ENCODE measurements around the gene FLNB. TPM values are rescaled to one million over a fixed set of nuclear protein-coding genes. Genes with fewer than 3 reads are reported as not detected.

Gene FLNB
- total RNA-seq, 1 experiment from 2014 or later, result 83.4 TPM

DNA sequence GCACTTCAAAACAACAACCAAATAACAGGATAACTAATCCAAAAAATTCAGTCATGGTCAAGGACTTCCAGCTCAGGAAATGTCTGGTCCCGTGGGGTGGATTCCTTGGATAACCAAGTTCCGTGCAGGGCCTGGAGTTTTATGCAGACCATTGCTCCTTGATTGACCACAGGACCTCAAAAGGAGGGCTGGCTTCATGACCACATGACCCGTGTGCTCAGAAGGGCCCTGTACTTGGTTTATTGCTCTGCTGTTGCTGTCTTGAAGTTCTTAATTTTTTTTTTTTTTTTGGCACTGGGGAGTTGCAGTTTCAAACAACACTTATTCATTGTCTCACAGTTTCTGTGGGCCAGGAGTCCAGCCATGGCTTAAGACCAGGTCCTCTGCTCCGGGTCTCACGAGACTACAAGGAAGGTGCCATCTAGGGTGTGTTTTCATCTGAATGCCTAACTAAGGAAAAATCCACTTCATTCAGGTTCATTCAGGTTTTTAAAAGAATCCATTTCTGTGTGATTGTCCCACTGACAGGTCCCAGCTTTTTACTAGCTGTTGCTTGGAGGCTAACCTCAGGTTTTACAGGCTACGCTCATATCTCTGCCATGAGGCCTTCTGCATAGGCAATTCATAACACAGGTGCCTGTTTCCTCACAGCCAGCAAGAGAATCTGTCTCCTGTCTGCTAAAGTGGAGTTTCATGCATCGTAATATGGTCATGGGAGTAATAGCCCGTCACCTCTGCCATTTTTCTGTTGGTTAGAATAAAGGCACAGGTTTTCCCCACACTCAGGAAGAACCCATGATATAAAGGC, 65.3 kb downstream of the FLNB start:
- TF ChIP-seq, protein P1, sequence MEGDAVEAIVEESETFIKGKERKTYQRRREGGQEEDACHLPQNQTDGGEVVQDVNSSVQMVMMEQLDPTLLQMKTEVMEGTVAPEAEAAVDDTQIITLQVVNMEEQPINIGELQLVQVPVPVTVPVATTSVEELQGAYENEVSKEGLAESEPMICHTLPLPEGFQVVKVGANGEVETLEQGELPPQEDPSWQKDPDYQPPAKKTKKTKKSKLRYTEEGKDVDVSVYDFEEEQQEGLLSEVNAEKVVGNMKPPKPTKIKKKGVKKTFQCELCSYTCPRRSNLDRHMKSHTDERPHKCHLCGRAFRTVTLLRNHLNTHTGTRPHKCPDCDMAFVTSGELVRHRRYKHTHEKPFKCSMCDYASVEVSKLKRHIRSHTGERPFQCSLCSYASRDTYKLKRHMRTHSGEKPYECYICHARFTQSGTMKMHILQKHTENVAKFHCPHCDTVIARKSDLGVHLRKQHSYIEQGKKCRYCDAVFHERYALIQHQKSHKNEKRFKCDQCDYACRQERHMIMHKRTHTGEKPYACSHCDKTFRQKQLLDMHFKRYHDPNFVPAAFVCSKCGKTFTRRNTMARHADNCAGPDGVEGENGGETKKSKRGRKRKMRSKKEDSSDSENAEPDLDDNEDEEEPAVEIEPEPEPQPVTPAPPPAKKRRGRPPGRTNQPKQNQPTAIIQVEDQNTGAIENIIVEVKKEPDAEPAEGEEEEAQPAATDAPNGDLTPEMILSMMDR (conservative IDR thresholded peaks at IDR 0.05), result no peak
- Histone ChIP-seq H3K27me3 (ENCODE audit: insufficient read depth, low read length) (no peaks in the 10 kb centered on the region), H3K23me2 (ENCODE audit: insufficient read length, low read depth, low read length, poor library complexity, severe bottlenecking) (no peaks in the 10 kb centered on the region), H4K20me1 (ENCODE audit: control insufficient read depth, insufficient read depth, insufficient read length) (no peaks in the 10 kb centered on the region), H3K4me2 (ENCODE audit: insufficient read depth, insufficient read length, low read length) (no peak overlapping the region), H4K5ac (ENCODE audit: insufficient read length, low read depth, low read length) (no peak overlapping the region), H3K18ac (ENCODE audit: insufficient read length, low read depth, low read length) (no peak overlapping the region), H3K9me3 (ENCODE audit: control insufficient read depth, low read depth, low read length) (no peaks in the 10 kb centered on the region), H2BK120ac (ENCODE audit: low read depth, low read length, poor library complexity, severe bottlenecking) (no peak overlapping the region), H2BK5ac (ENCODE audit: insufficient read length, low read length) (no peak overlapping the region), H2BK20ac (ENCODE audit: low read depth, low read length, poor library complexity, severe bottlenecking) (no peak overlapping the region), H3K9ac (ENCODE audit: extremely low read depth, insufficient read length, low read length) (no peak overlapping the region), H2BK15ac (ENCODE audit: low read depth, low read length) (no peak overlapping the region), H3K4me1 (ENCODE audit: insufficient read depth, low read length) (no peaks in the 10 kb centered on the region; the same call in 1 of the 2 replicates), H3K23ac (ENCODE audit: insufficient read length, low read depth, low read length) (no peak overlapping the region), H4K91ac (ENCODE audit: insufficient read length, low read depth, low read length) (no peak overlapping the region), H2BK12ac (ENCODE audit: insufficient read length, low read depth, low read length) (no peak overlapping the region), H3K4ac (ENCODE audit: low read depth, low read length) (no peak overlapping the region), H2AK5ac (ENCODE audit: insufficient read length, low read length) (no peak overlapping the region), H3K79me2 (ENCODE audit: insufficient read depth, low read length) (peaks cover 1% of the 10 kb centered on the region; the same call in 1 of the 2 replicates), H3T11ph (ENCODE audit: low read length) (no peak overlapping the region), H3K27ac (ENCODE audit: insufficient read length, low read depth, low read length) (no peak overlapping the region), H3K56ac (ENCODE audit: insufficient read length, low read depth, low read length) (no peak overlapping the region), H2AFZ (ENCODE audit: low read length) (no peak overlapping the region), H3K14ac (ENCODE audit: insufficient read depth, low read length) (no peak overlapping the region), H4K8ac (replicated peaks; ENCODE audit: insufficient read length, low read depth, low read length) (no peak overlapping the region), H3K79me1 (ENCODE audit: insufficient read depth, low read depth, low read length, poor library complexity, severe bottlenecking) (peaks cover 8% of the 10 kb centered on the region)
- no CpG with 5 or more reads among the region's 8 CpGs for WGBS (ENCODE audit: extremely low coverage, insufficient read length, low lambda C conversion rate)
- H3K9me3 Mint-ChIP-seq, result no peaks in the 10 kb centered on the region
- H3K4me3 Mint-ChIP-seq, result no peak overlapping the region
- H3K4me1 Mint-ChIP-seq, result peaks cover 3 to 8% of the 10 kb centered on the region in 2 experiments
- H3K36me3 Mint-ChIP-seq (ENCODE audit: insufficient read depth in 1 of 3, low read depth in 3 of 3), result peaks cover 0 to 13% (median 9%) of the 10 kb centered on the region in 3 experiments; a peak in 4 of 7 replicates
- no peaks in the 10 kb centered on the region for H3K27me3 Mint-ChIP-seq (ENCODE audit: low read depth)
- H3K27ac Mint-ChIP-seq, result peak overlapping the region; percentile 23 to 59 (median 40); a peak in 3 of 7 replicates
- DNase-seq, result no peak

All from H9 (cell line).